ENCODE measurements around the gene LALBA.
"Not testable (repeated sequence)": the region's sequence is repeated elsewhere in the genome, so short reads cannot be mapped to it uniquely, and the experiment has no call there.

LALBA gene

GRCh38 chr12:48527891-48528670, 41.8 kb downstream of the LALBA start:
- no peak for DNase-seq

DNA sequence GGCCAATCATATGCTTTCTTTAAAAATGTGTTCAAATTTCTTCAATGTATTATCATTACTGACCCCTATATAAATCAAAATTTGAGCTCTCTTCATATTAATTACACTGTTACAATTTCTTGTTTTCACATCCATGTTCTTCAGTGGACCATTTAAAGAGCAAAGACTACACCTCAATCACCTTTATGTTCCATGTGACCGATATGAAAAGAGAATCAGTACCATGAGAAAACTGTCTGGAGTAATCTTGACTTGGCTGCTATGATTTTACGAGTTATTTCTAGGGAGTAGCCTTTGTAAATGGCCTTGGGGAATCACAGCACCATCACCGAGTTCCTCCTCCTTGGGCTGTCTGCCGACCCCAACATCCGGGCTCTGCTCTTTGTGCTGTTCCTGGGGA, 44.5 kb downstream of the LALBA start, which contains the start of gene OR8S1:
TSS of gene OR8S1 (plus strand) at position 301 of the 400 bp plus-strand sequence. CDS start at position 301, 0 bp downstream.
- no peak for DNase-seq

- DNase-seq, result not testable (repeated sequence)
These were observed 49.5 kb downstream of the LALBA start for GRCh38 chr12:48520381-48520780.
